HEK293 (cell line): Measurements from ENCODE around the gene EPS8.

Source experiments
- KLF1 ChIP-seq: fragments of 450-650 bp; formaldehyde crosslinking; IDR thresholded peaks from 2 replicates; pipeline ENCODE4 v1.5.1; 2016; ENCODE audit warnings: missing biosample characterization, missing genetic modification characterization
- ZBTB48 ChIP-seq: fragments of 450-650 bp; formaldehyde crosslinking; IDR thresholded peaks from 2 replicates; pipeline ENCODE4 v1.5.1; 2016; ENCODE audit warnings: missing biosample characterization, missing genetic modification characterization
- ZFP37 ChIP-seq: fragments of 450-650 bp; formaldehyde crosslinking; IDR thresholded peaks from 2 replicates; pipeline ENCODE4 v1.5.1; 2016; ENCODE audit warnings: missing biosample characterization, missing genetic modification characterization
- ZNF132 ChIP-seq: fragments of 450-650 bp; formaldehyde crosslinking; IDR thresholded peaks from 2 replicates; pipeline ENCODE4 v1.5.1; 2017; ENCODE audit warnings: missing biosample characterization, missing genetic modification characterization, borderline replicate concordance
- ZNF138 ChIP-seq: fragments of 450-650 bp; formaldehyde crosslinking; IDR thresholded peaks from 2 replicates; pipeline ENCODE4 v1.5.1; 2016; ENCODE audit warnings: missing biosample characterization, missing genetic modification characterization, borderline replicate concordance
- ZNF302 ChIP-seq: fragments of 450-650 bp; formaldehyde crosslinking; IDR thresholded peaks from 2 replicates; pipeline ENCODE4 v1.5.1; 2016; ENCODE audit warnings: missing biosample characterization, missing genetic modification characterization, low read depth
- TF ChIP-seq, protein P1 (sequence below): fragments of 450-650 bp; formaldehyde crosslinking; IDR thresholded peaks from 2 replicates; pipeline ENCODE4 v1.5.1; 2017; ENCODE audit warnings: missing biosample characterization, missing genetic modification characterization
- TF ChIP-seq, protein P2 (sequence below): fragments of 450-650 bp; formaldehyde crosslinking; IDR thresholded peaks from 2 replicates; pipeline ENCODE4 v1.5.1; 2016; ENCODE audit warnings: missing biosample characterization, missing genetic modification characterization
- TF ChIP-seq, protein P3 (sequence below): fragments of 450-650 bp; formaldehyde crosslinking; IDR thresholded peaks from 2 replicates; pipeline ENCODE4 v1.5.1; 2016; ENCODE audit warnings: missing biosample characterization, missing genetic modification characterization, low read depth

DNA sequence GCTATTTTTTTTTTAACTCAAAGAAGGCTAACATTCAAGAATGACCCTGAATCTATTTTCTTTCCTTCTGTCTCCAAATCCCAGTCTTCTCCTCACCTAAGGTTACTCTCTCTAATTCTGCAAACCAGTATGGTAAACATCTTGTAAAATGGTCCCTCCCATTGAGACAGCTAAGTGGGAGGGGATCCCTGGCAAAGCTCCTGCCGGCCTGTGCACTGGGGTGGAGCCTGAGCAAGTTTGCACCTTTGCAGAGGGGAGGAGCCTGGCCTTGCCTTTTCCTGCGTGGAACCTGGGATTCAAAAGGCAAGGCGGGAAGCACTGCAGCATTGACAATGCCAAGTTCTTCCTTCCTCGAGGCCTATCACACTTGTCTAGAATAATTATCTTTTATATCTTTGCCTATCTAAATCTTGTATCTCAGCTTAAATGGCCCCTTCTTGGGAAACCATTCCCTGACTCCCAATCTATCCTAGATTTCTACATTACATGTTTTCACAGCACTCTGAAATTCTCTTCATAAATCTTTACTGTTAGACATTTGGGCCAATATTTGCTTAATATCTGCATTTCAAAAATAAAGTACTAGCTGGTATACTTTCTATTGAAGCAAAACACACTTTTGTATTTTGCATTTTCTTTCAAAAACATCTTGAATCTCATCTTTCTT, 83.0 kb downstream of the EPS8 start:
- TF ChIP-seq ZBTB48 (tag by site-specific recombination) (no peak), KLF1 (tag by site-specific recombination) (no peak), ZNF302 (tag by site-specific recombination) (no peak), ZNF132 (tag by site-specific recombination) (no peak), ZNF138 (tag by site-specific recombination) (no peak), ZFP37 (tag by site-specific recombination) (no peak)
- TF ChIP-seq, protein P1, sequence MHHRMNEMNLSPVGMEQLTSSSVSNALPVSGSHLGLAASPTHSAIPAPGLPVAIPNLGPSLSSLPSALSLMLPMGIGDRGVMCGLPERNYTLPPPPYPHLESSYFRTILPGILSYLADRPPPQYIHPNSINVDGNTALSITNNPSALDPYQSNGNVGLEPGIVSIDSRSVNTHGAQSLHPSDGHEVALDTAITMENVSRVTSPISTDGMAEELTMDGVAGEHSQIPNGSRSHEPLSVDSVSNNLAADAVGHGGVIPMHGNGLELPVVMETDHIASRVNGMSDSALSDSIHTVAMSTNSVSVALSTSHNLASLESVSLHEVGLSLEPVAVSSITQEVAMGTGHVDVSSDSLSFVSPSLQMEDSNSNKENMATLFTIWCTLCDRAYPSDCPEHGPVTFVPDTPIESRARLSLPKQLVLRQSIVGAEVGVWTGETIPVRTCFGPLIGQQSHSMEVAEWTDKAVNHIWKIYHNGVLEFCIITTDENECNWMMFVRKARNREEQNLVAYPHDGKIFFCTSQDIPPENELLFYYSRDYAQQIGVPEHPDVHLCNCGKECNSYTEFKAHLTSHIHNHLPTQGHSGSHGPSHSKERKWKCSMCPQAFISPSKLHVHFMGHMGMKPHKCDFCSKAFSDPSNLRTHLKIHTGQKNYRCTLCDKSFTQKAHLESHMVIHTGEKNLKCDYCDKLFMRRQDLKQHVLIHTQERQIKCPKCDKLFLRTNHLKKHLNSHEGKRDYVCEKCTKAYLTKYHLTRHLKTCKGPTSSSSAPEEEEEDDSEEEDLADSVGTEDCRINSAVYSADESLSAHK (tag by site-specific recombination), result no peak
- TF ChIP-seq, protein P2, sequence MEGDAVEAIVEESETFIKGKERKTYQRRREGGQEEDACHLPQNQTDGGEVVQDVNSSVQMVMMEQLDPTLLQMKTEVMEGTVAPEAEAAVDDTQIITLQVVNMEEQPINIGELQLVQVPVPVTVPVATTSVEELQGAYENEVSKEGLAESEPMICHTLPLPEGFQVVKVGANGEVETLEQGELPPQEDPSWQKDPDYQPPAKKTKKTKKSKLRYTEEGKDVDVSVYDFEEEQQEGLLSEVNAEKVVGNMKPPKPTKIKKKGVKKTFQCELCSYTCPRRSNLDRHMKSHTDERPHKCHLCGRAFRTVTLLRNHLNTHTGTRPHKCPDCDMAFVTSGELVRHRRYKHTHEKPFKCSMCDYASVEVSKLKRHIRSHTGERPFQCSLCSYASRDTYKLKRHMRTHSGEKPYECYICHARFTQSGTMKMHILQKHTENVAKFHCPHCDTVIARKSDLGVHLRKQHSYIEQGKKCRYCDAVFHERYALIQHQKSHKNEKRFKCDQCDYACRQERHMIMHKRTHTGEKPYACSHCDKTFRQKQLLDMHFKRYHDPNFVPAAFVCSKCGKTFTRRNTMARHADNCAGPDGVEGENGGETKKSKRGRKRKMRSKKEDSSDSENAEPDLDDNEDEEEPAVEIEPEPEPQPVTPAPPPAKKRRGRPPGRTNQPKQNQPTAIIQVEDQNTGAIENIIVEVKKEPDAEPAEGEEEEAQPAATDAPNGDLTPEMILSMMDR (tag by site-specific recombination), result no peak
- TF ChIP-seq, protein P3, sequence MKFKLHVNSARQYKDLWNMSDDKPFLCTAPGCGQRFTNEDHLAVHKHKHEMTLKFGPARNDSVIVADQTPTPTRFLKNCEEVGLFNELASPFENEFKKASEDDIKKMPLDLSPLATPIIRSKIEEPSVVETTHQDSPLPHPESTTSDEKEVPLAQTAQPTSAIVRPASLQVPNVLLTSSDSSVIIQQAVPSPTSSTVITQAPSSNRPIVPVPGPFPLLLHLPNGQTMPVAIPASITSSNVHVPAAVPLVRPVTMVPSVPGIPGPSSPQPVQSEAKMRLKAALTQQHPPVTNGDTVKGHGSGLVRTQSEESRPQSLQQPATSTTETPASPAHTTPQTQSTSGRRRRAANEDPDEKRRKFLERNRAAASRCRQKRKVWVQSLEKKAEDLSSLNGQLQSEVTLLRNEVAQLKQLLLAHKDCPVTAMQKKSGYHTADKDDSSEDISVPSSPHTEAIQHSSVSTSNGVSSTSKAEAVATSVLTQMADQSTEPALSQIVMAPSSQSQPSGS (tag by site-specific recombination), result no peak
